ENCODE results near the gene BCL2L15.

BCL2L15 gene

GRCh38 chr1:113905435-113905861 lies 18.1 kb upstream of the BCL2L15 start:
- no peak for DNase-seq (ENCODE audit: low read depth)

DNA sequence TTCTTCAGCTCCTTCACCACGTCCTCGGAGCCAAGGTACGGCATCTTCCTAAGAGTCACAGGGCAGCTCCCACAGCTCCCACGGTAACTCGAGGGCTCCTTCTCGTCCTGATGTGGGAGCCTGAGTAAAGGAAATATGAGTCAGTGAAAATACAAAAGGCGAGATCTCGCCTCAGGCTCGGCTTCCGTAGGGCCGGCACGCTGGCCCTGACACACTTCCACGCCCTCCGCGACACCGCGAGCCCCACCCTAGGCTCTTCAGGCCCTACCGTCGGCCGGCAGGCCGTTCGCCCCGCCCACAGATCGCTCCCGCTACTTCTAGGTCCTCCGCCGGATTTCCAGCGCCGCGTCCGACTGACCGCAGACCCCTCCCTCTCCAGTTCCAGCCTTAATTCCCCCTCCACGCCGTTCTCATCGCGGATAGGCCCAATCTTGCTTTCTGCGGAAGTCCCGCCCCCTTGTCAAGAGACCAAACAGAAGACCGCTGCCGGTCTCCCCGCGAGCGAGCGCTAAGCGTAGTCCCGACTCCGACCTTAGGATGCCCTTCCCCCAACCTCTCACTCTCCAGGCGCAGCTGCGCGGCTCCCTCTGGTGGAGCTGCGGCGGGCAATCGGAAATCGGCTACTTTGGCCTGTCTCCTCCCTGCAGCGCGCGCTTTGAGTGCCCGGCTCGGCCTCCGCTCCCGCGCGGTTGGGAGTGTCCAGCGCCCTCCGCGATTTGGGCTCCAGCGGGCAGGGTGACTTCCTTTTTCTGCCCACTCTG lies 17.5 kb upstream of the BCL2L15 start, which contains the start of the genes AP4B1 and DCLRE1B:
TSS of gene AP4B1 (minus strand) at position 126 of the 761 bp plus-strand sequence. CDS start at position 44, 82 bp downstream.
TSS of gene DCLRE1B (plus strand) at position 653 of the 761 bp plus-strand sequence. CDS start 261 bp downstream, outside the sequence.
- DNase-seq (ENCODE audit: low read depth), result peak; percentile 96

DNA sequence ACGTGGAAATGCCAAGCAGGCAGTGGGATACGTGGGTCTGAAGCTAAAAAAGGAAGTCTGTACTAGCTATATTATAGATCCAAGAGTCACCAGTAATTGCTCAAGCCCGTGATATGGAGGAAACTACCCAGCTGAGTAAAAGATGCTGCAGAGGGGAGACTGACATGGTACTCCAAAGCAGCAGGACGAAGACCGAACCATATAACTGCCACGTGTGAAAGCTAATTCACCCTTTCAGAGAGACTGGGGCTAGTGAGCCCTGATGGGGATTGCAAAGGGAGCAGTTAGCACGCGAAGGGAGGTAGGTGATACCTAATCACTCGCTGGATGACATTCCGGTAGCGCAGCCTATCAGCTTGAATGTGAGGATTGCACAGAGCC lies 16.9 kb upstream of the BCL2L15 start:
- DNase-seq (ENCODE audit: low read depth), result no peak

GRCh38 chr1:113903501-113904292 lies 16.3 kb upstream of the BCL2L15 start:
- no peak for DNase-seq (ENCODE audit: low read depth)

GRCh38 chr1:113901191-113901590 lies 13.8 kb upstream of the BCL2L15 start:
- no peak for DNase-seq (ENCODE audit: low read depth)

DNA sequence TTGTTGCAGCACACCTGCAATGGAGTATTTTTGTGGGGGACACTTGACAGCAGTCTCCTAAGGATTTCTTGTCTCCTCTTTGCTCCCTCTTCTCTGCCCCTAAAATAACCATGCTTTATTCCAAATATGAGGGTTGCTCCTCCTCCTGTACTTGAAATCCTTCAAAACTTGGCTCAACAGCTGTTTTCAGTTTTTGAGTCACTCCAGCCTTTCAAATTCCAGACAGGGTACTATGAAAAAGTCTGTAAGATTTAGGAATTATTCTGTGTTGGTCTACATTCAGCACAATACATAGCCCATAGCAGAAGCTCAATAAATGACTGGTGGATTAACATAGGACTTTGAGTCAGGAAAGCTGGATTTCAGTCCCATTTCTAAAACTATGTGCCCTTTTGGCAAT lies 11.7 kb upstream of the BCL2L15 start:
- DNase-seq (ENCODE audit: low read depth), result no peak

GRCh38 chr1:113898241-113898814 lies 10.9 kb upstream of the BCL2L15 start:
- no peak for DNase-seq (ENCODE audit: low read depth)

GRCh38 chr1:113895961-113896360 lies 8.6 kb upstream of the BCL2L15 start:
- DNase-seq (ENCODE audit: low read depth), result no peak

- DNase-seq (ENCODE audit: low read depth), result no peak
Measured at GRCh38 chr1:113895098-113895497, 7.7 kb upstream of the BCL2L15 start.

DNA sequence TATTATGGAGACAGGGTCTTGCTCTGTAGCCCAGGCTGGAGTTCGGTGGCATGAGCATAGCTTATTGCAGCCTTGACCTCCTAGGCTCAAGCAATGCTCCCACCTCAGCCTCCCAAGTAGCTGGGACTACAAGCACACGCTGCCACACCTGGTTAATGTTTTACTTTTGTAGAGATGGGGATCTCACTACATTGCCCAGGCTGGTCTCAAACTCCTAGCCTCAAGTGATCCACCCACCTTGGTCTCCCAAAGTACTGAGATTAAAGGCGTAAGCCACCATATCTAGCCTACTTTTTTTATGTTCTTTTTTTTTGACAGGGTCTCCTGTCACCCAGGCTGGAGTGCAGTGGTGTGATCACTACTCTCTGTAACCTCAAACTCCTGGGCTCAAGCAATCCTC lies 5.9 kb upstream of the BCL2L15 start:
- DNase-seq (ENCODE audit: low read depth), result no peak

- no peak for DNase-seq (ENCODE audit: low read depth)
Measured at GRCh38 chr1:113891631-113892220, 4.3 kb upstream of the BCL2L15 start.

DNA sequence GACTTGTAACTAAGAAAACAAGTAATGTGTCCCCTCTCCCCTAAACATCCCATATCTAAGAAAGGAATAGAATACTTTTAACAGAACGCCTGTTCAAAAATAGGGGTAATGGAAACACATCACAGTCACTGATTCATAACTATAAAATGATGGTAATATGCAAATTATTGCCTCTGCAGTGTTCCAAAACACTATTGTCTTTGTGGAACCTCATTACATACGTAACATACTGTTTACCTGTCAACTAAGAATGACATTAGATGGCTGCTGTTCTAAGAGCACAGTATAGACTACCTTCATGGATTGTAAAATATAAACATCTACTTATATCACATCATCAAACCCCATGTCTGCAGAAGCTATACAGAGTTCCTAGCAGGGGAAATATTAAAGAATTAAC lies 3.4 kb upstream of the BCL2L15 start:
- DNase-seq (ENCODE audit: low read depth), result no peak

DNA sequence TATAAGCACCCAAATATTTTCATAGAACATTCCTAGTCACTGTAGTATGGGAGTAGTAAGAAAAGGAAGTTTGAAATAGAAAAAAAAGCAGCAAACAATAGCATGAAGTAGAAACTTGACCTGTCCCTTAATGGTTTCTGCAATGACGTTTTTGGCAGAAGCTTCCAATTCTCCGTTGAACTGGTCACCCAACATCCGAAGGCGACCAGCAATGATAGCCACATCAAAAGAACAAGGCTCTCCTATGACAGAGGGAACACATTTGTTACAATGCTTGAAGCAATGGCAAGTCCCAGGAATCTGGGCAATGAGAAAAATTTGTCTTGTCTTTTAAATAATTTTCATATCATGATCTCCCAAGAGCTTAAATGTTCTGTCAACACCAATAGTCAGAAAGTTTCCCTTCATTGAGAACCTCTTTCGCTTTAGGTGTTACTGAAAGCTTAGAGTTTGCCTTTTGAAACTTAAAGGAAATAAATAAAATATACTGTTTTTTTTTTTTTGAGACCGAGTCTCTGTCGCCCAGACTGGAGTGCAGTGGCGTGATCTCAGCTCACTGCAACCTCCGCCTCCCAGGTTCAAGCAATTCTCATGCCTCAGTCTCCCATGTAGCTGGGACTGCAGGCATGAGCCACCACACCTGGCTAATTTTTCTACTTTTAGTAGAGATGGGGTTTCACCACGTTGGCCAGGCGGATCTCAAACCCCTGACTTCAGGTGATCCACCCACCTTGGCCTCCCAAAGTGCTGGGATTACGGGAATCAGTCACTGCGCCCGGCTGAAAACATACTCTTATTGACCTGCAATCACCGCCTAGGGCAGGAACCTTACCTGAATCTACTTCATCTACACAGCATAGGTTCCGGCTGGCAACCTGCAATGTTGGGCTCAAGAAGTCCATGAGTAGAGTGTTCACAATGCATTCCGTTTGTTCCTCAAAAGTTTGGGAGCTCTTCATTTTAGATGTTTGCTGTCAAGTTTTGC lies 672 bp downstream of the BCL2L15 start:
- DNase-seq (ENCODE audit: low read depth), result no peak

GRCh38 chr1:113881661-113882060 lies 5.7 kb downstream of the BCL2L15 start:
- DNase-seq (ENCODE audit: low read depth), result no peak

GRCh38 chr1:113879739-113880038 lies 7.7 kb downstream of the BCL2L15 start:
- DNase-seq (ENCODE audit: low read depth), result no peak

DNA sequence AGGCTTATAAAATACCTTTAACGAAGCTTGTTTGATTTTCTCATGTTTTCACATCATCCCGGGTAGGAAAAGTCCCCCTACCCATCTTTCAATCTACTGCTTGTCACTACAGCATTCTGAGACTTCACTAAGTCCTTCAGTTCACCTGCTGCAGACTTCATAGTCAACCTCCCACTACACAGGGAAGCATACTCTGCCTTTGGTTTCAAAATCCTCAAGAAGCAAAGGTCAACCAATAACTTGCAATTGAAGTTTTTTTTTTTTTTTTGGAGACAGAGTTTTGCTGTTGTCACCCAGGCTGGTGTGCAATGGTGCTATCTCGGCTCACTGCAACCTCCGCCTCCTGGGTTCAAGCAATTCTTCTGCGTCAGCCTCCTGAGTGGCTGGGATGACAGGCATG lies 11.2 kb downstream of the BCL2L15 start:
- no peak for DNase-seq (ENCODE audit: low read depth)

DNA sequence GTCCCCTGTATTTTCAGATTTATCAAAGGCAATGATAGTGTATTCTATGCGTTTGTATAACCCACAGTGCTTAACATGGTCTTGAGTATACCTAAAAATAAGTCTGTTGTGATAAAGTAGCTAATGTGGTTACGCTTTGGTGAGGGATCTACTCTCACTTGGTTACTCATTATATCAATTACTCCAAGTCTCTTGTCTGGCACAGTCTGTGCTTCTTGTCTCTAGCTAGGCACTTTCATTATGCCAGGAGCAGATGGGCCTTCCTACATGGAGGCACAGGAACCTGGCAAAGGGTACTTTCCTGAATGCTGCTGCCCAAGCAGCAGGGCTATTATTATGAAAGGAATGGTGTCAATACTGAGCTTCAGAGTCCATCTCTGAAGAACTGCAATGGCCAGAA lies 11.7 kb downstream of the BCL2L15 start:
- DNase-seq (ENCODE audit: low read depth), result no peak

DNA sequence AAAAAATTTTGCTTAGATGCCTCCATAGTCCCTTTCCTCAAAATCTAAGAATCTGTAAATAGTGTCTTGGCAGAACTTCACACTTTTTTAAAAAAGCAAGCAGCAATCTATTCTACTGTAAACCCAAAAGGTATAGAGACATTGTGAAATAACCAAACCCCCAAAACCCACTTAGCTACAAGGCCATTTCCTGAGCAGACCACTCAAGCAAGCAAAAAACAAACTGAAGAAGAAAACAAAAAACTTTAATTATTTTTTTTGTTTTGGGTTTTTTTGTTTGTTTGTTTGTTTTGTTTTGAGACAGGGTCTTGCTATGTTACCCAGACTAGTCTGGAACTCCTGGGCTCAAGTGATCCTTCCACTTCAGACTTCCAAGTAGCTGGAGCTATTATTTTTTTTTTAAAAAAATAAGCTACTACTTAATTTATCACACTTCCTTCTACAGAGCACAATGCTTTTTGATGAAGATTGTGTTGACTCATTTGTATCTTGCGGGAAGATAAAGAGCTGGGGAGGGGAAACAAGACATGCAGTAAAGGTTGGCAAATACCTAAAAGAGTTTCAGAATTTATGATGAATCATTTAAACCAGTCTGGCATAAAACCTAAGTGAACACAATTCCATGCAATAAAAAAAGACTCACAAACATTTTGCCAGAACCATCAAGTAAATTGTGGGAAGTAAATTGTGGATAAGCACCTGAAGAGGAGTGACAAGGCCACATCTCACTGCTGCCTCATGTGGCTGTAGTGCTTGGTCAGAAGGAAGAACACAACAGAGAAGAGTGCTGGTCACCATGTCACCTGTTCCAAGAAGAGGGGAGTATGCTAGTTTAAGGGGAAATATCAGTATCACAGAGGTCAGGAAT lies 13.1 kb downstream of the BCL2L15 start:
- DNase-seq (ENCODE audit: low read depth), result no peak

- no peak for DNase-seq (ENCODE audit: low read depth)
Measured at GRCh38 chr1:113872219-113872935, 15.0 kb downstream of the BCL2L15 start.
